Fibroblast of lung (primary cell): ENCODE measurements around the gene DCP1A. TPM values are rescaled to one million over a fixed set of nuclear protein-coding genes. Genes with fewer than 3 reads are reported as not detected.

Experiments
- DNase-seq, 2 donors: peaks; one replicate each; pipeline versions ENCODE4 v3.0.0 to v3.0.0-alpha.2; 2010; ENCODE audit warnings: low read depth in 2 of 2
- H2AFZ ChIP-seq: 2 replicates; pipeline ENCODE4 v1.5.1; 2012; ENCODE audit warnings: low read length, control low read depth, inconsistent platforms
- H3K27ac ChIP-seq: 2 replicates; pipeline ENCODE4 v1.5.1; 2011; ENCODE audit warnings: low read length, control low read depth; ENCODE audit not compliant: insufficient read depth
- H3K27me3 ChIP-seq: 2 replicates; pipeline ENCODE4 v1.5.1; 2011; ENCODE audit warnings: mild to moderate bottlenecking, low read length; ENCODE audit not compliant: control insufficient read depth, insufficient read depth
- H3K36me3 ChIP-seq: 2 replicates; pipeline ENCODE4 v1.5.1; 2011; ENCODE audit warnings: low read length; ENCODE audit not compliant: control insufficient read depth, insufficient read depth
- H3K4me1 ChIP-seq: 2 replicates; pipeline ENCODE4 v1.5.1; 2011; ENCODE audit warnings: low read length; ENCODE audit not compliant: control insufficient read depth, insufficient read depth; ENCODE audit errors: extremely low read depth
- H3K4me2 ChIP-seq: 2 replicates; pipeline ENCODE4 v1.5.1; 2011; ENCODE audit warnings: low read length, control low read depth; ENCODE audit not compliant: insufficient read depth; ENCODE audit errors: extremely low read depth
- H3K4me3 ChIP-seq, 4 experiments: fragments of 200-600 bp in 1 of 4; sonication (generic) in 1 of 4; replicated peaks in 1 of 4; 2 replicates each; pipeline ENCODE4 v1.5.1; 2011 to 2016; ENCODE audit warnings: low read length in 4 of 4, low read depth in 3 of 4, mild to moderate bottlenecking in 3 of 4, control low read depth in 2 of 4, inconsistent platforms in 1 of 4, mixed read lengths in 1 of 4; ENCODE audit not compliant: insufficient read depth in 1 of 4; ENCODE audit errors: control extremely low read depth in 1 of 4
- H3K79me2 ChIP-seq: 2 replicates; pipeline ENCODE4 v1.5.1; 2012; ENCODE audit warnings: mild to moderate bottlenecking, low read length, inconsistent platforms; ENCODE audit not compliant: control insufficient read depth, insufficient read depth
- H3K9ac ChIP-seq: 2 replicates; pipeline ENCODE4 v1.5.1; 2011; ENCODE audit warnings: mild to moderate bottlenecking, low read length, control low read depth; ENCODE audit not compliant: insufficient read depth
- H3K9me3 ChIP-seq: 2 replicates; pipeline ENCODE4 v1.5.1; 2012; ENCODE audit warnings: low read depth, low read length; ENCODE audit not compliant: control insufficient read depth, insufficient read depth
- H4K20me1 ChIP-seq: 2 replicates; pipeline ENCODE4 v1.5.1; 2011; ENCODE audit warnings: low read length; ENCODE audit not compliant: control insufficient read depth, insufficient read depth; ENCODE audit errors: extremely low read depth
- EZH2 ChIP-seq: IDR thresholded peaks from 2 replicates; pipeline ENCODE4 v1.5.1; 2012; ENCODE audit warnings: low read length, control low read depth, mild to moderate bottlenecking; ENCODE audit errors: missing control alignments
- polyA plus RNA-seq, 2 donors: library from polyadenylated mRNA; depleted of rRNA in 1 of 2; stranded (reverse) in 1 of 2; unstranded in 1 of 2; fragments of >200 nt; gene quantifications; 2 replicates each; pipeline ENCODE4 v1.2.1, GENCODE V29; 2011 to 2012; ENCODE audit warnings: missing spikeins in 1 of 2
- total RNA-seq: library from RNA; depleted of rRNA; stranded (reverse); fragments of >200 nt; gene quantifications from 2 replicates; pipeline ENCODE4 v1.2.1, GENCODE V29; 2014
- TF ChIP-seq, protein P1 (sequence below), 2 donors: IDR thresholded peaks in 1 of 2; conservative IDR thresholded peaks in 1 of 2; 1 replicate in 1 of 2; 2 replicates in 1 of 2; pipeline ENCODE4 v1.5.1; 2011 to 2012; ENCODE audit warnings: low read length in 2 of 2, control low read depth in 1 of 2, inconsistent platforms in 1 of 2, low read depth in 1 of 2, mild to moderate bottlenecking in 1 of 2

The DCP1A gene
- total and polyA plus RNA-seq, 2 donors (not counting 1 experiment from before 2014, with no cell fraction given): 17.2 to 24.2 TPM

DNA sequence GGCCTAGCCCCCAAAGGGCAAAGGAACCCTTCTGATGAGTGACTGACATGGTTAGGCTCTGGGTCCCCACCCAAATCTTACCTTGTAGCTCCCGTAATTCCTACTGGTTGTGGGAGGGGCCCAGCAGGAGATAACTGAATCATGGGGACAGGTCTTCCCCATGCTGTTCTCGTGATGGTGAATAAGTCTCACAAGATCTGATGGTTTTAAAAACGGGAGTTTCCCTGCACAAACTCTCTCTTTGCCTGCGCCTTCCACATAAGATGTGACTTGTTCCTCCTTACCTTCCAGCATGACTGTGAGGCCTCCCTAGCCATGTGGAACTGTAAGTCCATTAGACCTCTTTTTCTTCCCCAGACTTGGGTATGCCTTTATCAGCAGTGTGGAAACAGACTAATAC, 108.5 kb downstream of the DCP1A start:
- Histone ChIP-seq H3K9me3 (no peaks in the 10 kb centered on the region), H2AFZ (no peak overlapping the region), H3K36me3 (peaks cover 46% of the 10 kb centered on the region), H3K79me2 (peaks cover 68% of the 10 kb centered on the region), H3K27me3 (no peaks in the 10 kb centered on the region), H3K4me3 (no peak overlapping the region), H3K4me1 (peaks cover 30% of the 10 kb centered on the region), H3K4me2 (no peak overlapping the region), H3K27ac (peak overlapping the region; percentile 52), H3K9ac (no peak overlapping the region), H4K20me1 (no peaks in the 10 kb centered on the region)
- no peak for DNase-seq
- TF ChIP-seq, protein P1, sequence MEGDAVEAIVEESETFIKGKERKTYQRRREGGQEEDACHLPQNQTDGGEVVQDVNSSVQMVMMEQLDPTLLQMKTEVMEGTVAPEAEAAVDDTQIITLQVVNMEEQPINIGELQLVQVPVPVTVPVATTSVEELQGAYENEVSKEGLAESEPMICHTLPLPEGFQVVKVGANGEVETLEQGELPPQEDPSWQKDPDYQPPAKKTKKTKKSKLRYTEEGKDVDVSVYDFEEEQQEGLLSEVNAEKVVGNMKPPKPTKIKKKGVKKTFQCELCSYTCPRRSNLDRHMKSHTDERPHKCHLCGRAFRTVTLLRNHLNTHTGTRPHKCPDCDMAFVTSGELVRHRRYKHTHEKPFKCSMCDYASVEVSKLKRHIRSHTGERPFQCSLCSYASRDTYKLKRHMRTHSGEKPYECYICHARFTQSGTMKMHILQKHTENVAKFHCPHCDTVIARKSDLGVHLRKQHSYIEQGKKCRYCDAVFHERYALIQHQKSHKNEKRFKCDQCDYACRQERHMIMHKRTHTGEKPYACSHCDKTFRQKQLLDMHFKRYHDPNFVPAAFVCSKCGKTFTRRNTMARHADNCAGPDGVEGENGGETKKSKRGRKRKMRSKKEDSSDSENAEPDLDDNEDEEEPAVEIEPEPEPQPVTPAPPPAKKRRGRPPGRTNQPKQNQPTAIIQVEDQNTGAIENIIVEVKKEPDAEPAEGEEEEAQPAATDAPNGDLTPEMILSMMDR (conservative IDR thresholded peaks at IDR 0.05 in 1 of 2, IDR thresholded peaks at IDR 0.05 in 1 of 2; ENCODE audit: low read depth in 1 of 2, low read length in 2 of 2): no peak
- TF ChIP-seq EZH2: no peak

DNA sequence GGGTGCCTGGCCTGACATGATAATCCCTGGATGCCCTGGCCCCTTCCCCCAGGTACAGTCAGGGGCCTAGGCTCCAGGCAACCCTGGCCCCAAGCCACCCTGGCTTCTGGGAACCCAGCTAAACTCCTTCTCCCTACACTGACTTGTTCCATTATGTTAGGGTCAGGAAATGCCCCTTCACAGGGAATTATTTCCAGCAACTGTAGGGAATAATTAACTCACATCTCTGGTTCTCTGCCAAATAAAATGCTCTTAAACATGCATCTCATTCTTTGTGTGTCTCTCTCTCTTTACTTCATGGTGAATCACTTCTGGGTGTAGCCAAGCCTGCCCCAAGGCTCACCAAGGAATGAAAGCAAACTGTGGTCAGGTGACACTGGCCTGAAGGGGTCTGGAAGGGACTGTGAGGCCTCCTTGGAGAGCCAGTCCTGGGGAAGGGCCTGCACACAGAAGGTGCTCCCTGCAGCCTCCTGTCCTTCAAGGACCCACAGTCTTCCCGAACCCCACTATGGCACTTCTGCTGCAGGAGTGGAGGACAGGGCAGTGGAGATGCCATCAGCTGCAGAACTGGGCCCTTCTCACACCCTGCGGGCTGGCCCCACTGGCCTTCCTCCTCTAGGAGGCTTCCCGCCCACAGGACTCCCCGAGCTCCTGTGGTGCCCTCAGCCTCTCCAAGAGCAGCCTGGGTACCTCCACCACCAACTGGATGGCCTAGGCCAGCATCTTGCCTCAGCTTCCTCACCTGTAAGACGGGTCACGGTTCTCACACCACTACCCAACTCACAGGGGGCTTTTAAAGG, 109.1 kb downstream of the DCP1A start:
- TF ChIP-seq, protein P1 (conservative IDR thresholded peaks at IDR 0.05 in 1 of 2, IDR thresholded peaks at IDR 0.05 in 1 of 2; ENCODE audit: low read depth in 1 of 2, low read length in 2 of 2): no peak
- TF ChIP-seq EZH2: no peak
- peaks cover 62% of the 10 kb centered on the region for H3K79me2 ChIP-seq
- no peak overlapping the region for H3K9ac ChIP-seq
- no peak overlapping the region for H3K4me2 ChIP-seq
- no peaks in the 10 kb centered on the region for H4K20me1 ChIP-seq
- H3K27ac ChIP-seq: peak overlapping the region; percentile 70
- DNase-seq: peak; percentile 94 to 98
- H3K9me3 ChIP-seq: no peaks in the 10 kb centered on the region
- peaks cover 24% of the 10 kb centered on the region for H3K4me1 ChIP-seq
- H3K4me3 ChIP-seq: no peak overlapping the region
- H3K36me3 ChIP-seq: peaks cover 50% of the 10 kb centered on the region
- H3K27me3 ChIP-seq: no peaks in the 10 kb centered on the region
- H2AFZ ChIP-seq: no peak overlapping the region

DNA sequence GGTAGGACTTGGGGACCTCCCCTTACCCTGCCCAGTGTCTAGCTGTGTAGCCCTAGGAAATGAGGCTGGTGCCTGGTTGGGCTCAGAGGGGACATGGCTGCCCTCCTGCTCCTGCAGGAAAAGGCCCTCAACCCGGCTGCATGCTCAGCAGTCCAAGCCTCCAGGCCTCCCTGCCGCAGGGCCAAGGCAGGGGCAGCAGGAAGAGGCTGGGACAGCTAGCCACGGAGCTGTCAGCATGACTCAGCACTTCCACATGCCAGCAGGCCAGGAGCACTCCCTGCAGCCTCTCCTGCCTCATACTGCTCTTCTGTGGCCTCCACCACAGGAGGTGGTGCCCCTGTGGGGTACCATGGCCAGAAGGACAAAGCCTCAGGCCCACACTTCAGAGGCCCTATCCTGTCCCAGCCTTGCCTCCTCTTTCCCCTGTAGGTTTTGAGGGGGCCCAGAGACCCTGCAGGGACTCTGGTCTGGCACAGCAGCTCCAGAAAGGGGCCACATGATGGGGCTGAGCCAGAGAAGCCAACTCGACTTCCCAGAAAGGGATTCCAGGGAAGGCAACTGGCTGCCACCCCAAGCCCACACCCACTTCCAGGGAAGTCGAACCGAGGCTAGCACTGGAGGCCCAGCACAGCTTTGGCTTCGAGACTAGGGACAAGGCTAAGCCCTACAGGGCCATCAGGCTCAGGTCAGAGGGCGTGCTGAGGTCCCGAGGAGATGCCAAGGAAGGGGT, 111.1 kb downstream of the DCP1A start:
- H3K4me1 ChIP-seq: peaks cover 22% of the 10 kb centered on the region
- H2AFZ ChIP-seq: no peak overlapping the region
- no peaks in the 10 kb centered on the region for H3K27me3 ChIP-seq
- H3K9me3 ChIP-seq: no peaks in the 10 kb centered on the region
- H3K9ac ChIP-seq: peak overlapping the region; percentile 4
- no peaks in the 10 kb centered on the region for H4K20me1 ChIP-seq
- TF ChIP-seq EZH2: no peak
- H3K36me3 ChIP-seq: peaks cover 58% of the 10 kb centered on the region
- H3K27ac ChIP-seq: peak overlapping the region; percentile 87
- no peak overlapping the region for H3K4me2 ChIP-seq
- no peak overlapping the region for H3K4me3 ChIP-seq
- DNase-seq: peak; percentile 89 to 93
- peaks cover 51% of the 10 kb centered on the region for H3K79me2 ChIP-seq
